OCI-M2 (cell line): ENCODE data around the gene STX16.

Experiments used
- DNase-seq: peaks from one replicate; lab custom pipeline; 2025; ENCODE audit not compliant: unreplicated experiment; lab: John Stamatoyannopoulos, UW

Gene STX16

DNA sequence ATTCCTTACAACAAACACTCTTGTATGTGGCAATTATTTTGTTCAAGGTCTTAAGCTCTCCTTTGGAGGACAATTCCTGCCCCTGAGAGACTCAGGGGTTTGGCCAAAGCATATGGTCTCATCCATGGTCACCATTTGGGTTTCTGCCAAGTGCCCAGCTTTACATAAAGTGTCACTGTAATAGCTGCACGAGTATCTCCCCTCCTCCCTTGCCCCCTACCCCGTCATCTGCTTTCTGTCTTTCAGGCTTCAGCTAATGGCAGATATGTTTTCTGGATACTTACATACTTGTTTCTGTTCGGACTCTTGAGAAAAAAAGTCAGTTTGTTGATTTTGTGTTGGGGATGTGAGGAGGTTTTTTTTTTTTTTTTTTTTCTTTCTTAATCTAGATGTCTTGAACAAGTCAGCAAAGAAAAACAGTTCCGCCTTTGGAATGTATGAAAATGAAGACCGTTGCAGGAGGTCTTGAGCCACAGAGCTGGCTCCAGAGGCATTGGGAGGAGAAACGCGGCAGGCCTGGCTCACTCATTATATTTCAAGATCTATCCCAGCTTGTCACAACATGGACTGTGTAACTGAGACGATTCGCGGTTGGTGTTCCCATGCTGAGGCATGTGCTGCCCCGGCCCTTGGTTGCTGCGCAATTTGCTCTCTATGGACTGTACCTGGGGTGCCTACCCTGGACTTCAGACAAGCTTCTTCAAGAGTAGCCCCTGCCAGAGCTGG lies 32.6 kb upstream of the STX16 start:
- DNase-seq = no peak

DNA sequence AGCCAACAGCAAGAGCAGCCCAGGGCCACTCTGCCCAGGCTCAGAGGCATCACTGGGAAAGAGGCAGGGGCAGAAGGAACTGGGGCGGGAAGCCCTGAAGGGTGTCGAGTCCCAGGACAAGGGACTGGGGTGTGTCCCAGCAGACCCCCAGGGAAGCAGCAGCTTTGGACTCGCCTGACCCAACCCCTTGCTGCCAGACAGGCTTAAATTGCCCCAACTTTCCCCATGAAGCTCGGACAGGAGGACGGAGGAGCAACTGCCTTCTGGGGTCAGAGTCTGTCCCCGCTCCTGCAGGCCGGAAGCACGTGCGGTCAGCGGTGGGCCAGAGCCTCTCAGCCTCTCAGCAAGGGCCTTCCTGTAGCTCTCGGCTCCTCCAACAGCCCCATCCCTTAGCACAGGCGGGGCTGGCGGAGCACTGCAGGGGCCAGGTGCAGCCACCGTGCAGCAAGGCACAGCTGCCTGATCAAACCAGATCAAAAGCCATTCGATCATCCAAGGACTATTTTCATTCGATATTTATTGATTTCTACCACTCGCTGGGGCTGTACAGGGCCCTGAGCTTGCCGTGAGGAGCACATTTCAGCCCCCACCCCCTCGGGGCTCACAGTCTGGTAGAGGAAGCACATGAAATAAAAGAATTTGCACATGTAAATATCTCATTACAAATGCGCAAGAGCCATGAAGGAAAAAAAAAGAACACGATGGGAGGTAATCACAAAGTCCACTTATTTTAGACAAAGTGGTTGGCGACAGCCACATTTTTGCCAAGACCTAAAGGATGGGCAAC lies 31.8 kb upstream of the STX16 start:
- no peak for DNase-seq

DNA sequence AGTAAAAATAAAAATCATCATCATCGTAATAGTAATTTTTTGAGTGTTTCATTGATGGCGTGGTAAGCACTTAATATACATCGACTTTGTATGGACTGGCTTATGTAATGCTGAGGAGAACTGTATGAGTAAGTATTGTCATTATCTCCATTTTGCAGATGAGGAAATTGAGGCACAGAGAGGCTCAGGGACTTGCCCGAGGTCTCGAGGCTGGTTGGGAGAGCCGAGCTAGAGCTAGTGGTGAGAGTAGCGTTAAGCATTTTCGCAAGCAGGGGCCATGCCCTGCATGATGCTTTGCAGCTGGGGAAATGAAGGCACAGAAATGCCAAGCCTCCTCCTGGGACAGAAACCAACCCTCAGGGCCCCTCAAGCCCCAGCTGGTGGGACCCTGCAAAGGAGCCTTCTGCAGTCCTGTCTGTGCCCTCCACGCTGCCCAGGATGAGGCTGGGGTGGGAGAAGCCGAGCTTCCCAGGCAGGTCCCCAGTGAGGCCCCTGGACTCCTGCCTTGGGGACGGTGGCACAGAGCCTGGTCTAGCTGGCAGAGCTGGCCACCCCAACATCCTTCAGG lies 31.1 kb upstream of the STX16 start:
- DNase-seq = no peak

DNA sequence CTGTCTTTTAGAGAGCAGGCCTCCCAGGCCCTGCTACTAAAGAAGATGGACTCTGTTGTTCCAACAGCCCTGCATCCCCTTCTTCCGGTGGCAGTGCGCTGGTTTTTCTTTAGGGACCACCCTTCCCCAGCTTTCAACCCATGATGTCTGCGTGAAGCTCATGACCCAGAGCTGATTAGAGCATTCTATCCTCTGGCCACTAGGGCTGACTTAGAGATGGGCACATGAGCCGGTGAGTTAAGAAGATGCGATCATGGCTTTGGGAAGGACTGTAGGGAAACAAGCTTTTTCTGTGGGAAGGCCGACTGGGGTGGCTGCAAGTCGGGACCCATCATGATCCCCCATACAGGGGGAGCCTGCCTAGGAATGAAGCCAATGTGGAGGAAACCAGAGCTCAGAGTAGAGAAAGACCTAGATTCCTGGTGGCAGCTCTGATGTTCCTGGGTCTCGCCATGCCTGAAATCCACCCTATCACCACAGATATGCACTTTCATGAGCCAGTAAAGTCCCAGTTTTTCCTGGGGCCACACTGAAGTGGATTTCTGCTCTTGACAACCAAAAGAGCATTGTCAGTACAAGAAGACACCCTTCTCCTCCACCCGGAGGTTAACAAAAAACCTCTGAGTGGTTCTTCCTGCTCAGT lies 29.1 kb upstream of the STX16 start:
- DNase-seq = no peak

DNA sequence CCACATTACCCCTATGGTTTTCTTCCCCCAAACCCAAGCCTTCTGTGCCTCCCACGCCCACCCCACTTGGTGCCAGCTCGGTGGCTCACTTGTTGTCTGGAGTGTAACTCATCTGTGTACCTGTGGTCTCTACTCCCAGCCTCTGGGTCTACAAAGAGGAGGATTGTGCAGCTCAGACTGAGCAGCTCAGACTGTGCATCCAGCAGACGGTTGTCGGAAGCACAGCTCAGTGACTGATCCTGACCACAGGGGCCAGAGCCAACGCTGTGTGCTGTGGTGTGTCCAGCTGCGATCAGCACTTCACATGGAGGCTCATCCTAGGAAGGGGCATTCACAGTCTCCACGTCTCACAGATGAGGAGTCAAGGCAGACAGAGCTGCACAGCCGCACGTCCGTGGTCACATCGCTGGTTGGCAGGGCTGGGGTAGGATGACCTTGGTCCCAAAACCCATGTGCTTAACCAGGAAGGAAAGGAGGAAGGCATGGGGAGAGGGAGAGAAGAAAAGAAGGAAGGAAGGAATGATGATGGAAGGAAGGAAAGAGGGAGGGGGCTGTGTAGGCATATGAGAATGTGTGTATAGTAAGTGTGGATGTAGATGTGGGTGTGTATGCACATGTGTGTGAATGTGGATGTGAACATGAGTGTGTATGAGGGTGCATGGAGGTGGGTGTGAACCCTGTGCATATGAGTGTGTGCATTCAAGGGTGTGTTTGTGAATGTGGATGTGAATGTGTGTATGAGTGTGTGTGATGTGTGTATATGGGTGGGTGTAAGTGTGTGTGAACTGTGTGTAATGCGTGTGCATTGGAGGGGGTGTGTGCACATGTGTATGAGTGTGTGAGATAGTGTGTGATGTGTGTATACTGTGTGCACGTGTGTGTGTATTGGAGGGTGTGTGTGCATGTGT lies 28.2 kb upstream of the STX16 start:
- DNase-seq = no peak

DNA sequence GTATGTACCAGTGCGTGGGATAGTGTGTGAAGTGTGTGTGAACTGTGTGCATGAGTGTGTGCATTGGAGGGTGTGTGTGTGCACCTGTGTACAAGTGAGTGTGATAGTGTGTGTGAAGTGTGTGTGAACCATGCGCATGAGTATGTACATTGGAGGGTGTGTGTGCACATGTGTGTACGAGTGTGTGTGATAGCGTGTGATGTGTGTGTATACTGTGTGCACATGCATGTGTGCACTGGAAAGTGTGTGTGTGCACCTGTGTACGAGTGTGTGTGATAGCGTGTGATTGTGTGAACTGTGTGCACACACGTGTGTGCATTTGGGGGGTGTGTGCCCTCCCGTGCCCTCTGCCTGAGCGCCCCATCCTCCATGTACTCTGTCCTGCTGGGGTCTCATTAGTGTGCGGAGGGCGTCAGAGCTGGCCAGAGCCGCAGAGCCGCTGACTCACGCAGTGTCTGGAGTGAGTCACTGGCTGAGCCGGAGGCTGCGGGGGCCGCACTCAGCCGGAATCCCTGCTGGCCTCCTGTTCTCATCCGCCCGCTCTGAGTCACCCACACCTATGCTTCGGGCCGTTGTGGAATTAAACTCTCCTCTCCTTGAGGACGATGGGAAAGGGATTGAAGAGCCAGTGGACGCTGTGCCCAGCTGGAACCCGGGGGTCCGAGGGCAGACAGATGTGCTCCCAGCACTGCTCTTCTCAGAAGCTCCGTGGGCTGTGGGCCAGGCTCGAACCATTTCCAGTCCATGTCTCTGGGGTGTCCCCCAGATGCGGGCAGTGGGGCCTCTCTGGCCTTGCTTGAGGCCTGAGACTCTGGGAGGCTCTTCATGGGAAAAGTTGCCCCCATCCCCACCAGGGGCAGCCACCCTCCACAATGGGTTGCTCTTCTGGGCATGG lies 27.3 kb upstream of the STX16 start:
- DNase-seq = no peak

DNA sequence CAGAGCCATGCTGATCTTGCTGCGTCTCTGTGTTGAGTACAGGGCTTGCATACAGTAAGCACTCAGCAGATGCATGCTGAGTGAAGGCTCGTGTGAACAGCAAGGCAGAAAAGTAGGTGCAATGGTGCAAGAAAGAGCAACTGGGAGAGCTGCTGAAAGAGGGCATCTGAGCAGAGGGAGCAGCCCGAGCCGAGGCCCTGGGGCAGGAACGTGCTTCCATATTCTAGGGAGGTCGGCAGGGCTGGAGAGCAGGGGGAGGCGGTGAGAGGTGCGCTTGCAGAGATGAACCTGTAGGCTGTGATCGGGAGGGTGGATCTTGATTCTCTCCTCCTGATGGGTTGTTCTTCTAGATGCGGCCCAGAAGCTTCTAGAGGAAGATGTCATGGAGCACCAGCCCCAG lies 26.4 kb upstream of the STX16 start:
- no peak for DNase-seq

DNA sequence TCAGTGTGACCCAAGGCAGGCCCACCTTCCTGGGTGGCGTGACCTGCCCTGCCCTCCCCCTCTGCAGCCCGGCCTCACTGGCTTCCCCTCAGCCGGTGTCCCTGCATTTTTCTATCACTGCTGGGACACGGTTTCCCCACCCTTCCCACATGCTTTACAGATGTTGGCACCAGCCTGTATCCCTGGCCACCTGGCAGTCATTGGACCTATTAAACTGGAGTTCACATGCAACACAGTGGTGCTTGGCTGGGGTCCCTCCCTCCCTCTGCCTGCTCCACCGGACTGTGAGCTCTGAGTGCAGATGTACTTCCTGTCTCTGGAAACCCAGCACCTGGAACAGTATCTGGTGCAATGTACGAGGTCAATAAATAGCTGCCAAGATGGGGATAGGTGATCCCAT lies 25.5 kb upstream of the STX16 start:
- DNase-seq = no peak

DNA sequence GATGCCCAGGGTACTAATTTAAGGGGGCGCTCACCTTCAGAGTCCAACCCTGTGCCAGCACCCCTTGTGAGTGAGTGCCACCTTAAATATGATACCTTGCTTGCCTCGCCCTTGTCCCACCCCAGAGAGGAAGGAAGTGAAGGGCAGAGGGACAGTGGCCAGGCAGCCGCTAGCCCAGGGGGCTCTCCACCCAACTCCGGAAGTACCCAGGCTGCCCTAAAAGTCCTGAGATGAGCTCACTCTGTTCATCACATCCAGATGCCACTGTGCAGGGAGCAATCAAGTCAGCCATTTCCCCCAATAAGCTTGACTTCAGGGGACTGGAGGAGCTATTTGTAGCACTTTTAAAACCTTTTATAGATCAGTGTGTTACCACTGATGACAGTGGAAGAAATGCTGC lies 25.0 kb upstream of the STX16 start:
- no peak for DNase-seq

DNA sequence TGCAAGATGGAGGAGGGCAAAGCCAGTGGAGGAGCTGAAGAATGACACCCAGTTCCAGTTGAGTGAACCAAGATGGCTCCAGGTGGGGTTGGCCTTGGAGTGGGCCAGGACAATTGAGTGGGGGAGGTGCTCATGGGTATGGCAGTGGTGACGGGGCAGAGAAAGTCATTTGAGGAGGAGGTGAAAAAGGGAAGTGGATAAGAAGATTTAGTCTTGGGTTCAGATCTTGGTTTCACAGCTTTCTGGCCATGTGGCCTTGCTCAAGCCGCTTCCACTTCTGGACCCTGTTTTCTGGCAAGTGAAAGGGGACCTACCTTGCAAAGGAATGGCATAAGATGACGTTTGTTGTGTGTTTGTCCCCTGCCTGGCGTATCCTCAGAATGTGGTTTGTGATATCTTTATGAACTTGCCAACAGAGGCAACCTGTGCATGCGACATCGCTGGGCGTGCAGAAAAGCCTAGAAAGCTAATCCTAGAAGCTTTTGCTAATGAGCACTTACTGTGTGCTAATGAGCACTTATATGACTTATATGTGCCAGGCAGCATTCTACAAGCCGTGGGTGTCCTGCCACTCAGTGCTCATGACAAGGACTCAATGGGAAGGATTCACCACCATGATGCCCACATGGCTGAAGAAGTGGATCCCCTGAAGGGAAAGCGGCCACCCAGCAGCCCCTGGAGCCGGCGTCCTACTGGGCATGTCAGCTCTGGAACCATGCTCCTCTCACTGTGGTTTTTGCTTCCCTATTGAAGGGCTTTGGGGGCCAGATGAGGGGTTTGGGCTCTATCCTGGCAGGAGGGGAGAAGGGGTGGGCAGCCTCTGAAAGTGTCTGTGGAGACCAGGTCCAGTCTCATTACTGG lies 23.6 kb upstream of the STX16 start:
- no peak for DNase-seq

DNA sequence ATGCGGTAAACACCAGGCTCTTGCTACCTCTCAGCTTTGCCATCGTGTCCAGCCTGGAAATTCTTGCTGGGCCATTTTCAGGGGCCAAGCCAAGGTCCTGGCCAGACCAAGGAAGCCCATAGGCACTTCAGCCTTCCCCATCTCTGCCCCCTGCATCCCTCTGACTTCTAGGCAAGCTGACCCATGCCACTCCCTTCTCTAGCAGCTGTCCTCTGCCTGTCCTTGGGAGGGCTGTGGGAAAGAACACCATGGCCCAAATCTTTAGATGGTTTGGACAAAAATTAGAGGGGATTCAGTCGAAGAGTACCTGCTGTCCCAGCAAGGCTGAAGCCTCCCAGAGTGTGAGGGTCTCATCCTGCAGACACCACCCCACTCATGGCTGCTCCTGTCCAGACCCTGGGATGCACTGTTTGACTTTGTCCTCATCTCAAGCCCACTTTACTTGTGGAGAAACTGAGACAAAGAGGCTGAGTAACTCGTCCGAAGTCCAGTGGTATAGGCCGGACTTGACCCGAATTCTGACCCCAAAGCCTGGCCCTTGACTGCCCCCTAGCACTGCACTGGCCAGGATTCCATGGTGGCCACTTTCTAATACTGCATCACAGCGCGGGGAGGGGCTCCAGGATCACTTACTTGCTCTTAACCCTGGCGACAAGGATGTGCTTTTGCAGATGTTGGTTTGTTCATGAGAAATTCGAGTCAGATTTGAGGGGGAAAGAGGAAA lies 22.4 kb upstream of the STX16 start:
- DNase-seq = no peak

DNA sequence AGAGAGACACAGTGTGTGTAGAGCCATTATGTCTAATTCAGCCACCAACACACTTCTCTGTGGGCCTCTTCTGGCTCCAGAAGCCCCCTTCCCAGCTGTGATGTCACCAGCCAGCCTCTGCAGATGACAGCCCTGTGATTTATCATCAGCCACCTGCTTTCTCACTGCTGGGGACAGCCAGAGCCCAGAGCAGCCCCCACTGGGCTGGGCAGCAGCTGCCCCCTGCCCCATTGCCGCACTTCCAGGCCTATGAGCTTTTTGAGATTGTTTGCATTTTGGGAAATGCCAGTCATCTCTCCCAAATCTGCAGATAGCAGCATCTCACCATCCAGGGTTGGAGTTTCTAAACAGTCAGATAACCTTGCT lies 21.9 kb upstream of the STX16 start:
- DNase-seq = no peak

DNA sequence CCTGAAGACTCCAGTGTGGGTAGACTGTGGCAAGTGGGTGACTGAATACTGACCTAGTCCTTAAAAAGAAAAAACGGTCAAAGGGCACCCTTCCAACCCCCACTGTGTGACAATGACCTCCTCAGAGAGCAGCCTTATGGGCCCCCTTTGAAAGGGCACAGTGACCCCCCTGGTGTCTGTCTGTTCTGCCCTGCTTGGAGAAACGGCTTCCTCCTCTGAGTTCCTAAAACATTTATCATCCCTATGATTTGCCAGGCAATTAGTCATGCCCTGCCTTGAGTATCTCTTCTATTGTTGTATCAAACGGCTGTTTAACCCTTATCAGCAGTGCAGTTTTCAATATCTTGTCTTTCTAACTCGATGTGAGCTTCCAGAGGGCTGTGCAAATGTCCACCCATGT lies 21.0 kb upstream of the STX16 start:
- DNase-seq = no peak

DNA sequence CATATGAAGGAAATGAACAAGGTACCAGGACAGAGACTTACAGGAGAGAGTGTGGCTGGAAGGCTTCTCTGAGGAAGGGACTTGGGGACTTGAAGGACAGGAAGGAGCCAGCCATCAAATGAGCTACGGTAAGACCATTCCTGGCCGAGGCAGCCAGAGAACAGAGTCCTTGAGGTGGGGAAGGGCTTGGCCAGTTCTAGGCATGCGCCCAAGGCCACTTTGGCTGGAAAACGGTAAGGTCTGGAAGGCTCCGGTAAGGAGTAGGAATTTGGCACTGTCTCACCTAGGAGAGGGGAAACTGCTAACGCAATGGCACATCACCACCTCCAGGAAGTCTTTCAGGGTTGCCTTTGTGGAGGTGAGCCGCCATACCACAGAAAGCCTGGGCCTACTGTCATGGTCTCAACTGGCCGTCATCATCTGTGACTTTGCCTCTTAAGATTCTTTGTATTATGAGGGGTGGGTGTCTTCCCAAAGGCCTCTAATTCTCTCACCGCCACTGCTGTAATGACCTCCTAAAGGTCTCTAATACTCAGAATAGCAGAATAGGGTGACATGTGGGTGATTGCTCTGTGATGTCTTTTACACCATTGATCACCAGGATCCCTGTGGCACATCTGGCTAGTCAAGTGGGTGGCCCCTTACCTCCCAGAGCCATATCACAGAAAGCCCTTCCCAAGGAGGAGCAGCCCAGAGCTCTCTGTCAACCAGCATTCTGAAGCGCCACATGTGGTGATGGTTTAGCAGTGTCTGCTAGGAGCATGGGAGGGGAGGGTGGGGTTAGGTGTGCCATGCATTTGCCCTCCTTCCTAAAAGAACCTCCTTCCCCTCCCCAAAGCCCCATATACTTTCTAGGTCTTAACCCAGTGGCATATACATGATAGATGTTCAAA lies 17.7 kb upstream of the STX16 start:
- no peak for DNase-seq

DNA sequence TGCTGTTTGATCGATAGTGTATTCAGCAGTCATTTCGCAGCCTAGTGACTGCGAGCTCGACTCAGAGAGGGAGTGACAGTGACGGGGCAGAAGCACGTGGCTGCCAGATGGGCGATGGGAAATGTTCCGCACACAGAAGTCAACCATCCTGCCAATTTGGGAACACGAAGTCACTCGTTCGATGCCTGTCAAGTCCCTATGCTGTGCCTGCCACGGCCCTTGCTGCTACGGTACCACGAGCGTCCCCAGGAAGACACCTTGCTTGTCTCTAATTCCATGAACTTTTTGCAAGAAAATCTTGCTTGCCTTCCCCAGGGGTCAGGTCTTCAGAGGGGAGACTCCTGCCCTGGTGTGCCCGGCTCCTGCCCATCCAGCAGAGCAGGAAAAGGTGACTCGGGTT lies 17.0 kb upstream of the STX16 start:
- no peak for DNase-seq

DNA sequence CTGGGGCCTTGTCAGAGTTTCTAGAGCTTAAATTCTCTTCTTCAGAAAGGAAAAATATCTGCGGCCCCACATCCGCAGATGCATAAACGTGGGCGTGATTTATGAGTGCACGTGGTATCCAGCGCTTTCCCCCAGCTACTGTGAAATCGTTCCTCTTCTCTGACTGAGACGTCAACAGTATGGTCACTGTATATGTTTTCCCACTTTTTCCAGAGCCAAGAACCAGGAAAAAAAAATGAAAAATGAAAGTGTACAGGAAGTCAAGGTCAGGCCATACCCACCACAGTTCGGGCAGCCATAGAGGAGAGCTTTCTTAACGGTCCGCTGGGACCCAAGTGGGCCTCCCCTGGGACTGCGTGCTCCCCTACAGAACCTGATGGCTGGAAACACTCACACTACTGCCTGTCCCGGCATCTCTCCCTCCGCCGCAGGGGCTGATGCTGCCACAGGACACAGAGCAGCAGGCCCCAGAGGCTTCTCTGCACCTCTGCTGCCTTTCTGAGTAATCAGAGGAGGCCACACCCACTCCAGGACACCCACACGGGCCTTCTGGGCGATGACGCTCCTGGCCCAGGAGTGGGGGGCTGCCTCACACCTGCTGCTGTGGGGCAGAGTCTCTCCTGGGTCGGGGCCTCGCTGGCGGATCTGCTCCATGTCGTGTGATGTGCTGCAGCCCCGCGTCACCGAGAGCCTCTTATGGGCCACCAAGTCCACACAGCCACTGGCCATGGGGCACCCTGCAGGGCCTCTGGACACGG lies 16.4 kb upstream of the STX16 start:
- DNase-seq = no peak

DNA sequence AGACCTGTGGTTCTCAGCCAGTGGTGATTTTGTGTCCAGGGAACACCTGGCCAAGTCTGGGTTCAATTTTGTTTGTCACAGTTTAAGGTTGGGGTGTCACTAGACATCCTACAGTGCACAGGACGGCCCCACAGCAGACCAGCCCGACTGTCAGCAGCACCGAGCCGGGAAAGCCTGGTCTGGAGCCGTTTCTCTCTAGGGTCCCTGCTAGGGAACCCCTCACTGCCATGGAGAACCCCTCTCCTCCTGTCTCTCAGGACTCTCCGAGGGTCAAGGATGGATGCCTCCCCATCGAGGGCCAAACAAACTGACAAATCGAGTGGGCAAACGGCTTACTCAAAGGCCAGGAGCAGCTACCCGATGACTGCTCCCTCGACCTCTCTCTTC lies 15.8 kb upstream of the STX16 start:
- DNase-seq = no peak
